Stimulated activated CD4-positive, alpha-beta T cell treated with anti-CD3 and anti-CD28 coated beads, TNF-alpha, amount 100 ng/mL, for 4 hours (primary cell): ENCODE results near the gene SLC35A5.
"Not testable (repeated sequence)": the region's sequence is repeated elsewhere in the genome, so short reads cannot be mapped to it uniquely, and the experiment has no call there.

Experiments used
- DNase-seq, 3 experiments: peaks; one replicate each; pipeline ENCODE4 v3.0.0-alpha.2; 2020; ENCODE audit warnings: low read depth in 3 of 3

SLC35A5 gene

GRCh38 chr3:112561734-112562529 lies at the start of gene SLC35A5, which contains the start of gene ATG3:
Gene SLC35A5 (plus strand): TSS chr3:112562045. CDS start chr3:112563404, 1,359 bp downstream.
Gene ATG3 (minus strand): TSS chr3:112561962. CDS start chr3:112561528, 434 bp downstream.
- DNase-seq: peak; percentile 93 to 98 (median 97)

GRCh38 chr3:112512320-112512719 lies 49.5 kb upstream of the SLC35A5 start:
- no peak for DNase-seq

GRCh38 chr3:112514527-112515128 lies 47.2 kb upstream of the SLC35A5 start:
- DNase-seq: no peak

- DNase-seq: not testable (repeated sequence)
Measured at GRCh38 chr3:112518970-112519369, 42.9 kb upstream of the SLC35A5 start.

- DNase-seq: no peak
Measured at GRCh38 chr3:112519424-112520001, 42.3 kb upstream of the SLC35A5 start.

- DNase-seq: not testable (repeated sequence)
Measured at GRCh38 chr3:112524127-112524526, 37.7 kb upstream of the SLC35A5 start.

GRCh38 chr3:112530573-112530972 lies 31.3 kb upstream of the SLC35A5 start:
- DNase-seq: no peak

- DNase-seq: no peak
Measured at GRCh38 chr3:112531358-112531781, 30.5 kb upstream of the SLC35A5 start.

GRCh38 chr3:112539825-112540650 lies 21.8 kb upstream of the SLC35A5 start:
- DNase-seq: no peak

- DNase-seq: no peak
Measured at GRCh38 chr3:112546216-112546759, 15.6 kb upstream of the SLC35A5 start.

GRCh38 chr3:112550859-112551258 lies 11.0 kb upstream of the SLC35A5 start:
- DNase-seq: no peak

- DNase-seq: no peak
Measured at GRCh38 chr3:112555535-112556170, 6.2 kb upstream of the SLC35A5 start.

- DNase-seq: no peak
Measured at GRCh38 chr3:112557976-112558375, 3.9 kb upstream of the SLC35A5 start.

- DNase-seq: no peak
Measured at GRCh38 chr3:112560307-112560706, 1.5 kb upstream of the SLC35A5 start.

- DNase-seq: peak; percentile 16 to 41 (median 26)
Measured at GRCh38 chr3:112560721-112561483, 943 bp upstream of the SLC35A5 start.

GRCh38 chr3:112561484-112561733 lies 436 bp upstream of the SLC35A5 start:
- peak in 1 of 3 experiments; percentile 62 for DNase-seq

GRCh38 chr3:112564247-112564939 lies 2.5 kb downstream of the SLC35A5 start:
- DNase-seq: not testable (repeated sequence)

GRCh38 chr3:112564940-112565305 lies 3.1 kb downstream of the SLC35A5 start:
- DNase-seq: no peak

GRCh38 chr3:112568642-112569041 lies 6.8 kb downstream of the SLC35A5 start:
- DNase-seq: no peak

- DNase-seq: no peak
Measured at GRCh38 chr3:112569265-112569664, 7.4 kb downstream of the SLC35A5 start.
